Stimulated activated CD4-positive, alpha-beta T cell treated with anti-CD3 and anti-CD28 coated beads, Interleukin-15, amount 100 ng/mL, for 24 hours (primary cell): ENCODE results near the gene NCKAP5.

Source experiments
- DNase-seq: peaks from one replicate; pipeline ENCODE4 v3.0.0-alpha.2; 2020

NCKAP5 gene

DNA sequence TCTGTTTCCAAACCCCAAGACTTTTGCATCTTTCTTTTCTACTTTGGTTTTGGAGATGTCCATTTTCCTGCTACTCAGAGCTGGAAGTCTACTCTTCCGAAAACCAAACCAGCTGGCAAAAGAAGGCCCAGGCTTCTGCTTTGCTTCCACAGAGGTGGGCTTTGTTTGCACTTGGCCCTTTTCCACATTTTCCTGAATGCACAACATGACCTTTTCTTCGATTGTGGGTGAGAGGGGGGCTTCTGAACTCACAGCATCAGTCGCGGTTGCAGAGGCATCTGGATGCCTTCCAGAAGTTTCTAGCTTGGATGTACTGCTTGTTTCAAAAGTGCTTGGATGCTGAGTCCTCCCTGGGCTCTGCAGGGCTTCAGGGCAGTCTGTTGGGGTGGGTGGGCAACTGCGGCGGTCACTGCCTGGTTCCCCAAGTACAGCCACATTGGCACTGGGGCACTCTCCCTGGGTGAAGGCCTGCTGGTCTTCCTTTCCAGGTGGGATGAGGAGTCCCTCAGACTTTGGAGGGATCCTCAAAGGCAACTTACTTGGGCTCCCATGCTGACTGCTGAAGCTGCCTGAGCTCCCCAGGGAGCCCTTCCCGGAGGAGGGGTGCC is 786.0 kb downstream of the NCKAP5 start:
- DNase-seq = no peak

DNA sequence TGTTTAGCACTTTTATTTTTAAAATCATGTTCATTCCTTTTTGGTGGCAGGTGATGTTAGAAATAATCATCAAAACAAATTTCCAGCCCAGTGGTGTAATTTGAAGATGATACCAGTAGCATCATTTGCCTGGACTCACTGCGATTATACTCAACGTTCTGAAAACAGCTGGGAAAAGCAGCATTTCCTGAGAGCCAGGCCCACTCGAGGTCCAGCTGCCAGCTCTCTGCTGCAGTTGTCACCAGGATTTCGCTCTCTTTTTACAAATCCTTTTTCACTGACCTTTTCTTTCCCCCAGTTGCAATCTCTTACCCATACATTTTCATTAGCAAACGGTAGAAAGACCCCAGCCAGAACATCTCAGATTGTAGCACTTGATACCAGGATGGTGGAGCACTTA is 787.6 kb downstream of the NCKAP5 start:
- no peak for DNase-seq

DNA sequence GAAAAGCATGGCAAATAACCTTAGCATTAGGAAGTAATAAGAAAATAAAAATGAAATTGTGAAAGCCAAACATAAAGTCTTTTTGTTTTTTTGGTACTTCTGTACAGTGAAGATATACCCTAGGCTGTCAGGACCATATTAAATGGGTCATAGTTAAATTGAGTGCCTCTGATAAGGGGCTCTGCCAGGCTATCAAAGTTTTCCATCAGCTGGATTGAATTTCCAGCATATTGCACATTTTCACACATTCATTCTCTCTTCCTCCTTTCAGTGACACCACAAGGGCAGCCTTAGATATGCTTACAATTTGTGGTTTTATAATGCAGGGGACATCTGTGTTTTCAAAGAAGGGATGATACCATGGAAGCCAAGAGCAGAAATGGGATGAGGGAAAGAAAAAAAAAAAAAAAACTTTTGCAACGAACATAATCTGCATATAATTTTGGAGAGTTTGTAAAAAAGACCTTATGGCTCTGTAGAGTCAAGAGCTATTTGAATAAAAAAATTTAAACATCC is 789.0 kb downstream of the NCKAP5 start:
- DNase-seq = no peak

DNA sequence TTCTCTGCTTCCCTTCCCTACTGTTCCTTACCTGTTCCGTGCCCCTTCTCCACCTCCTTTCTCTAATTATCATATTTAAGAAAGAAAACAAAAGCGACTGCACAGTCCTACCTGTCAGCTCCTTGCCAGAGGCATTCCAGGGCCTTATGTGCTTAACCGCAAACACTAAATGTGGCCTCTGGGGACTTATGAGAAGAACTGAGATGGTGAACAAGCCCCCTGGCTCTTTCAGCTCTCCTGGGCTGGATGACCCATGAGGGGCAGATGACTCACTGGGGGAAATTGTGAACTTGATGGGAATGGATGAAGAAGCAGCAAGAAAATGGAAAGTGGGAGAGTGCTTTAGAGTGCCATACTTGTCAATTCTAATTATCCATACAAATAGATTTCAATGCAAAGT is 792.0 kb downstream of the NCKAP5 start:
- no peak for DNase-seq

DNA sequence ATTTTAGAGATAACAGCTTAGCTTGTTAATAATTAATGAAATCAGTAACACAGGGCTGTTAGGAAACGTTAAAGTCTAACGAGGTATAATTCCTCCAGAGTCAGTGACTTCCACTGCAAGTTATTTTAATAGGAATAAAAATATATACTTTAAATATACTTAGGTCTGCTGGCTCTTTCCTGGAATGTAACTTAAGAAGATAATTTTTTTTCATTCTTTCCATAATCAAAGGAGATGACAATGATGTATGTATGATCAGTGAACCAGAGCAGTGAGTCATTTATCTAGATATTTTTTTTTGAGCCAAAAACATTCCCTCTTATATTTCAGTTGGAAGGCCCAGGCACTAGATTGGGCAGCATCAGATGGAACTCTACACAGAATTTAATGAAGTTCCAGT is 794.1 kb downstream of the NCKAP5 start:
- DNase-seq = no peak

DNA sequence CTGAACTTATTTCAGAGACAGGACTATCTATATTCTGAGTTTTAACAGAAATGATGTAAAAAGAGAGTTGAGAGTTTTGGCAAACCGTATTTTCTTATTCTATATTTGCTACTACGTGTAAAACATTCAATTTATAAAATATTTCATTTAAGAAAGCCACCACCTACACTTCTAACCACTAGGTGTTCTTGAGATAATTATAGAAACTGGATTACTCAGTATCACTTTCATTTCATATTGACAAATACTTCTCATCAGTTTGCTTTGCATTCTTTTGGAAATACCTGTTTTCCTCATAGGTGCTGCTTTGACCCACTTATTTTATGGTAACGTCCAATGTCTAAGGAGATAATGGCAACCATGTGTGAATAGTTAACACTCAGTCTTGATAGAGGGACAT is 794.9 kb downstream of the NCKAP5 start:
- no peak for DNase-seq

DNA sequence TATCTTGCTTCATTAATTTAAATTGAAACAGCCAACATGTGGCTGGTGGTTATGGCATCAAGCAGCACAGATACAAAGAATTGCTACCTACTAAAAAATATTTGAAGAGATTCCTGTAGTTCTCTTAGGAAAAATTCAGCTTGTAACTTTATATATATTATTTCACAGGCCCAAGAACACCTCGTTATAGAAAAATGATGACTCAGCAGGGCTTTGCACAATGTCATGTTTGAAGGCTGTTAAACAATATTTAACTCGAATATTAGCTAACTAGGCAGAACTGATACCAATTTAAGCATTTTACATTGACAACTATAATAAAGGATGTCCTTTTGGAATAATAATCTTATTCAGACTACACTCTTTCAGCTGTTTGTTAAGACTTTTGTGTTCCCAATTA is 795.9 kb downstream of the NCKAP5 start:
- DNase-seq = no peak

DNA sequence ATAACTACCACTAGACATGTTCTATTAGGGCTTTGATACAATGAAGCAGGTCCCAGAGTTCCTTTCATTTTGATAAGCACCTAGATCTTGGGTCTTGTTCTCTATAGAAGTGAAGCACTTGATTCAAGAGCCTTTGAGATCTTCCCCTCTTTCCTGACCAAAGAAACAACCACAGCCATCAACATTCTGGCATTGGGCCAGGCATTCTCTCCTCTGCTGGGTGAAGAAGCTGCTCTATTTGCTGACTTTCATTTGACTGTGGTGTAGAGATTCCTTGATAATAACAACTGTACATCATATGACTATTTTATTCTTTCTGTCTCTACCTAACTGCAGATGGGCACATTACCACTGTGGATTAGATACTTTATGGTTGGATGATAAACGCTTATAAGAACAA is 801.7 kb downstream of the NCKAP5 start:
- no peak for DNase-seq

DNA sequence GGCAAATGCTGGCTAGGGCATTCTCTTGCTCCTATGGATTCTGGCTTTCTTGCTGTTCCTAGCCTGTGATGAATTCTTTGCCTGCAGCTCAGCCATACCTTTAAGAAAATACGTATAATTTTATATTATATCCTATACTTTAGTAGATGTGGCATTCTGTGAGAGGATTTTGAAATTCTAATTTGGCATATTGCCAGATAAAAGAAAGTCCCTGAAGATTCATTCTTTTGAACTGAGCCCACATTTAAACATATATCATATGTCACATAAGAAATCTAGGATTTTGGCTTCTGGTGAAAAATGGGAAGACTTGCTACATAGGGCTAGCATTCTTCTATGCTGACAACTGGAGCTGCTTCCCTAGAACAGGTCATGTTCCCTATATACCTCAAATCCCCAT is 806.8 kb downstream of the NCKAP5 start:
- no peak for DNase-seq

DNA sequence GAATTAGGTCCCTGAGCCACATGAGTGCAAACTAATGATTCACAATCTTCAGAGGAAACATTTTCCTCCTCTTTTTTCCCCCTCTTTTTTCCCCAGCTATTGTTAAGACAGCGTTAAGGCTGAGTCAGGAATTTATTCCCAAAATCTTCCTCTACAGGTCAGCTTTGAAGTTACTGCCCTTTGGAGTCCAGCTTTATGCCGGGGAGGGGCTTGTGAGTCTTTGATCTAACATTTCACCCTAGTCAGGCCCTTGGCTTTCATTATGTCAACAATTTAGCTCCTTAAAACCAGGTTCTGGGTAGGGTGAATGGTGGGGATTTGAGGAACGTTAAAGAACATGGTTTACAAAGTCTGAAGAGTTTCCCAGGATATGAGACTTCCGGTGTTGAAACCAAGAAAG is 807.3 kb downstream of the NCKAP5 start:
- no peak for DNase-seq

DNA sequence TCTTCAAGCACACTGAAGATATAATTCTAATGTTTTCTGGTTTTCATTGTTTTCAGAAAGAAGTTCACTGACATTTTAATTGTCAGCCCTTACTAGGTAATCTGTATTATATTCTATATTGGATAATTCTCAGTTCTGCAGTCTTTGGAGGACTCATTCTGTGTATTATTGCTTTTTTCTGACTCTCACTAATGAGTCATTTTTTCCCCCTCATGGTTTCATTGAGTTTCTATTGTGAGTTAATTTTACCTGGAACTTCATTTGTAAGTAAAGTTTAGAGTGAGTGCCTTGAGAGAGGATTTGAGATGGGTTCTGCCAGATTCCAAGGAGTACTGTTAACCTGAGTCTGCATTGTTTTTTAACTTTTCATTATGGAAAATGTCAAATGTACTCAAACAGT is 807.9 kb downstream of the NCKAP5 start:
- DNase-seq = no peak

DNA sequence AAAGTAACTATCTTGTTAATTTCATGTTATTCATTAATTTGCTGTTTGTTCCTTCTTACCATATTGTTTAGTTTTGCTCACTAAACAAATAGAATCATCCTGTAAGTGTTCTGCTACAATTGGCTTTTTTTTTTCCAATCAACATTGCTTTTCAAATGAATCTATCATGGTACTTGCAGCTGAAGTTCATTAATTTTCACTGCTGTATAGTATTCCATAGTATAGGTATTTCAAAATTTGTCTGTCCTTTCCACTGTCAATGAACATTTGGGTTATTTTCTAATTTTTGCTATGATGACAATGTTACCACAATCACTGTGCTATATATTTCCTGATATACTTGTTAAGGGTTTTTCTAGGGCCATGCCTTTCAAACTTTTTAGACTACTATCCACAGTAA is 809.3 kb downstream of the NCKAP5 start:
- no peak for DNase-seq

DNA sequence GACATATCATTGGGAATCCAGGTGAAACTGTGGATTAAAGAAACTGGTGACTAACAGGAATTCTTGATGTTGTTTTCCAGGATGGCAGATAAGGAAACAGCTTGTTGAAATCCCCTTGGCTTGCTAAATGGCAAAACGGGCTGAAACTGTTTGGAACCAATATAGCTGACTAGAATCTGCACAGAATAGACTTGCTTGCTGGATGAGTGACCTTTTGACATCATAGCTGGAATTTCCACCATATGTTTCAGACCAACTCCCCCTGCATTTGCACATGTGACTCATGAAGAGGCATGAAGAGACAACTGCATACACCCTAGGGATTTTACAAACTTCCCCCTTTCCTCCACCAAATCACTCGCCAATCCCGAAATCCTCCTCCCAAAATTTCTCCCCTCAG is 810.6 kb downstream of the NCKAP5 start:
- no peak for DNase-seq

DNA sequence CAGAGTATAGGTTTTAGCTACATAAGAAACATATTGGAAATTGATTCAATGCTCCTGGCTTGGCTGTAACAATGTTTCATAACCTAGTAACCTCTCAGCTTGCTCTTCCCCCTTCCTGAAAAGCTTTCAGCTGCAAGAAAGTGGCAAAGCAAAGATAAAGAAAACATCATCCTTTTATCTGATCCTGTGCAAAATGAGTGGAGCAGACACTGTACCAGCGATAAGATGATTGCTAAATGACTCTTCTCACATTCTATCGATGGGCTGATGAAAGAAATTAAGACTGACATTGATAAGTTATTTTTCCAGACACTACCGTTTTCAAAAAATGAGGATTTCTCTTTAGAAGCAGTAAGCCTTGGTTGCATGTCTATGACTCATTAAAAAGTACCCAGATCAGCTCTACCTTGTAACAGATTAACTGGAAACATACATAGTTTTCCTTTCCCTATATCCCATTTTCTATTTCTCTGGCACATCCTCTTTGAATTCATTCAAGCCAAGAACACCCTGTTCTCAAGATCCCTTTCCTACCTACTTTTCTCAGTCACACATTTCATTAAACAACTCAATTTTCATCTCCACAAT is 811.2 kb downstream of the NCKAP5 start:
- no peak for DNase-seq

DNA sequence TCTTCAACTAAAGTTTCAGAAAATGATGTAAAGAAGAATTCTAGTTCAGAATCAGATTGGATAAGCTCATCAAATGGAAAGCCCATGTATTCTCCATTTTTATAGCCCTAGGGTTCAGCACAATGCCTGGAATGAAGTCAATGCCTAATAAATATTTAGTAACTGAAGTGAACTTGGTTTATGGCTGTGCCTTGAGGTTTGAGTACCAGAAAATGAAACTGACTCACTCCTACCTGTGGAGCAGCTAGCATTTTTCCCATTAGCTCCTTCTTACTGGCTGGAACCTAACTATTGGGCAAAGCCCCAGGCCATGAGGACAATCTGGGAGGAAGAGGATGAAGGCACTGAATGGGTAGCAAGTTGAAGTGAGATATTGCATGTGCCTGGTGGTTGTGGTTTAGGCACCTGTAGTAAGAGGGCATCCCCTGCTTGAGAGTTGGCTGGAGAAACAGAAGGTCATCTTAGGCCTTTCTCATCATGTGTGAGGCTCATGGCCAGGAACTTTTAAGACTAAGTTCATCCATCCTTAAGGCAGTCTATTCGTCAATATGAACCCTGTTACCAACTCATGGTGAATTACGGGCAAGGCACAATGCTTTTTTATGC is 813.3 kb downstream of the NCKAP5 start:
- DNase-seq = no peak

DNA sequence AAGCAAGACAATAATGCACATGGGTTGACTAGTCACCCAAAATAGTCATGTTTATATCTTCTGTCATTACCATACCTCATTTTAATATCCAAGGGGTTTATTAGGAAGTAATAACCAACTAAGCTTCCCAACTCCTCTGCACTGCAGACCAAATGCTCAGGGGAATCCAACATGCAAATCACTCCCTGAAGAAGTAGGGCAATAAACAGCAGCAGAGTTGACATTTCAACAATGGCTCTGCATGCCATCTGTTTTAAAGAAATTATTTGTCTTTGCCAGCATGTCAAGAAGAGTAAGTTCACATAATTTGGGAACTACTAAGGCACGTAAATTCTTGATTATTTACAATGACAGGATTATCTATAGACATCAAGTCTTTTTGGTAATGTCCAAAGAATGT is 813.9 kb downstream of the NCKAP5 start:
- DNase-seq = no peak

DNA sequence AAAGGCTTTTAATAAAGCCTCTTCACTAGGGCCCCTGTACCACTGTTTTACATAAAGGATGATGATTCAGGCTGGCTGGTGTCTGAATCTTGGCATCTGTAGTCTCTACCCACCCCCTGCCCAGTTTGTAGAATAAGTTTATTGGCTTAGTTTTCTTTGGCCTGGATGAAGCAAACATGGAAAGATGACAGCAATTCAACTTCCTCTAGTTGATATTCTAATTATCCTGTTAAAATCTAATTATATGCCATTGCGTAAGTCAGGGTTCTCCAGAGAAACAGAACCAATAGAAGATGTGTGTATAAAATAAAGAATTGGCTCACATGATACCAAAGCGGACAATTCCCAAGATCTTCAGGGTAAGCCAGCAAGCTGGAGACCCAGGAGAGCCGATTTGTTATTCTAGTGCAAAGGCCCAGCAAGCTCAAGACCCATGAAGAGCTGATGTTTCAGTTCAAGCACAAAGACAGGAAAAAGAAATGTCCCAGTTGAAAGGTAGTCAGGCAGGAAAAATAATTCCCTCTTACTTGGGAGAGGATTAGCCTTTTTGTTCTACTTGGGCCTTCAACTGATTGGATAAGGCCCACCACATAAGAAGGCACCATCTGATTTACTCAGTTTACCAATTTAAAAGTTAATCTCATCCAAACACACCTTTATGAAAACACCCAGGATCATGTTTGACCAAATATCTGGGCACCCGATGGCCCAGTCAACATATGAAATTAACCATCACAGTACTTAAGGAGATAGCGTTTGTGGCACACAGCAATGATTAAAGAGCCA is 815.6 kb downstream of the NCKAP5 start:
- DNase-seq = no peak

DNA sequence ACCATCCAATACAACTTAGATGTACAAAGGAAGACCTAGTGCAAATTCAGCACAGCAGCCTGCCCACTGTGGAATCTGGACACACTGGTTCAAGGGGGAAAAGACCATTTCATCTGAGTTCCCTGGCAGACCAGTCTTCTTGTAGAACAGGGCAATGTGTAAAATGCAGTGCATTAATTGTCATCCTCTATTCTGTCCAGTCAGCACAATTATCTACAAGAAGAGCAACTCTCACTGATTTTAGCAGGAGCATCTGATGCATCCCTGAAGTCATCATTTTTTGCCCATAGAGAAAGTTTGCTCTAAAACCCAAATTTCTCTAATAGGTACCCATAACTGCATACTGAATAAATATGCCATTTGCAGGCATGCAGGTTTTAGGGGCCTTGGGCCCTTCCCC is 816.4 kb downstream of the NCKAP5 start:
- no peak for DNase-seq

DNA sequence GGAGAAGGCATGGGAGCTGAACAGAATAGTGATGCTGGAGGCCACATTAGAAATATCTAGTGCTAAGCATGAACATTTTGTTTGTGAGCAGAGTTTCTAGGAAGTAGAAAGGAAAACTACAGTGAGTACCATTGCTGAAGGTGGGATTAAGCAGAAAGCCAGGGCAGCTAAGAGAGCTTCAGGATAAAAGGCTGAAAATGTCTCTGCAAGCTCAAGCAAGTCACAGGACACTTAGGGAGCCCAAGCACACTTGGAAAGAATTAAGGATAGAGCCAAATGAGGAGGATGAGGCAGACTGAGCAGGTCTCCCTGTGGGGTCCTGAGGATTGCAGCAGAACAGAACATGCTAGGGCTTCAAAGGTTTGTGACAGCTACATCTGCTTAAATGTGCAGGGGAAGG is 817.7 kb downstream of the NCKAP5 start:
- no peak for DNase-seq

DNA sequence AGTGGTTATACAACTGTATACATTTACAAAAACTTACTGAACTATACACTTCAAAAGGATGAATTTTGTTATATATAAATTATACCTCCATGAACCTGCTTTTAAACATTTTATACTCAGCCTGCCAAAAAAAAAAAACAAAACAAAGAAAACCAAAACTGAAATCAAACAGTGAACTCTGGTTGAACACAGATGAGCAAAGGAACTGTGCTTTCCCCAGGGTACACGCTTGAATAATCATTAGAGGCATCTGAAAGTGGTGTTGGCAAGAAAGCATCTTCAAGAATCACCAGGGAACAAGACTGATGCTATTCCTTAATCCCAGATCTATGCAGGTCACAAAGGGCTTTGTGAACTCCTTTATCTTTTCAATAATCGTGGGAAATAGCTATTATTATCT is 821.2 kb downstream of the NCKAP5 start:
- DNase-seq = no peak

DNA sequence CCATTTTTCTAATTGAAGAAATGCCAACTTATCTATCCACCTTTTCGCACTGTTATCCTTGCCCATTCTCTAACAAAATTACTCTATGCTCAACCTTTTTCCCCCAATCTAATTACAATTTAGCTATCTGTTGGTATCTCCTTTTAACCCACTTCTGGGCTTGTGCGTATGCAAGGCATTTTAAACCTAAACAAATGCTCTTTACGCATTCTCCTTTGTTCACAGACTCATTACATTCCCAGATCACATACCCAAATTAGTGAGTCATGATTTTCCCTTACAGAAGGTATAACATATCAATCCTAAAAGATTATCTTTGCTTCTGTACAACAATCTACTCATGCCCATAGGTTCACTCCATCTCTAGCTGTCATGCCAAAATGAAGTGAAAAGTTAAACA is 826.5 kb downstream of the NCKAP5 start:
- no peak for DNase-seq

DNA sequence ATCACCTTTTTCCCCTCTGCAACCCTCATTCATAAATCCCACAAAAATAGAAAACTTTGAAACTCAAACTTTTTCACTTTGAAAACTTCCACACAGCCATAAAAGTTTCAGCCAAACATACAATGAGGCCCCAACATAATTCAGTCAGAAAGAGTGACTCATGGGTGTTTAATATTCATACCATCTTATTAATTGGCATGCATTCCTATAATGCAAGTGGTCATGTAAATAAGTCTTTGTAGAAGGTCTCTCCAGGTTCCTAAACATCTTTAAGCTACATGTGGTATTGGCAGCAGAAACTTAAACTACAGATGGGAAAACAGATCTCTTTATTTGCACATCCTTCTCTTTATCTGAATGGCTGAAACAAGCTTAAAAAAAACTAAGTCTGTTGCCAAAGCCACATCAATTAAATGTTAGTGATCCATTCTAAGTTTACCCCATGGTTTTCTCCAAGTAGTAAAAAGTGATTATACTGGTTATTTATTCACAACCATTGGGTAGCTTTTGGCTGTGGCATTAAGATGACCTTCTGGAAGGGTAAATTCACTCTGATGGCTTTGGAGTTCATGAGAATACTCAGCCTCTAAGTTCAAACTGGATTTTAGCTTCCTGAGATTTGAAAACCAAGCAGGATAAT is 828.1 kb downstream of the NCKAP5 start:
- DNase-seq = no peak

DNA sequence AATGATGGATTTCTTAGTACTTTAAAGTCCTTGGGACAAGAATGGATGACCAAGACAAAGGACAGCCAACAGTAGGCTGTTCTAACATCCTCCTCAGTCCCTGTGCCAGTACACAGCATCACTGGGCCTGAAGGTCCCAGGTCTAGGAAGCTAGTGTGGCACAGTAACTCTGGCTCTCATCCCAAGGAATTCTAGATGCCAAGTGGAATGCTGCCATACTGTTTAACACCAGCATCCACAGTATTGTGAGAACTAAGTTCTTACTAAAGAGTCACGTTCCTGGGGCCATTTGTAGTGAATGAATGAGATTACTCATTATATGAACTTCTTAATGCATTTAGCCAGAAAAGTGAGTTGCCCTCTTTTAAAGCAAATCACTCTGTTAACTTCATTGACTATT is 830.0 kb downstream of the NCKAP5 start:
- DNase-seq = no peak

DNA sequence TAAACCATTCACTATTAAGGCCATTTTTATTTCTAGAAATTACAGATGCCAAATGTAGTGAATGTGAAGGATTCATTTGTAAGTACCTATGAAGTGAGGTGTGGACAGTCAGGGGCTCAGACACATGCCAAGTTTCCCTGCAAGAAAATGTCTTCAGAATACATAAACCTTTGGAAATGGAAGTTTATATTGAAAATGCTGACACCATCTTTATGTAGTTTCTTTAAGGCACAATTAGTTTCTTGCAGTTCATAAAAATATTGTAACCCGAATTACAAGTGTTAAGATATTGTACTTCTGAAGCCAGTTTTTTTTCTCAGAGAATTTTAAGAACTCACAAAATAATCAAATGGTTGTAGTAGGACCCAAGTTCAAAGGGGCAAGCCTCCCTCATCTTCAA is 832.2 kb downstream of the NCKAP5 start:
- no peak for DNase-seq
